Activated naive CD4-positive, alpha-beta T cell (primary cell): Measurements from ENCODE around the gene NECTIN2.
"Not testable (repeated sequence)": the region's sequence is repeated elsewhere in the genome, so short reads cannot be mapped to it uniquely, and the experiment has no call there.

Source experiments
- DNase-seq, 4 experiments: peaks; one replicate each; lab custom pipeline; 2025; lab: John Stamatoyannopoulos, UW

NECTIN2 gene

GRCh38 chr19:44908074-44908835, 62.2 kb downstream of the NECTIN2 start:
- DNase-seq = no peak

GRCh38 chr19:44908836-44909261, 62.8 kb downstream of the NECTIN2 start:
- no peak for DNase-seq

DNA sequence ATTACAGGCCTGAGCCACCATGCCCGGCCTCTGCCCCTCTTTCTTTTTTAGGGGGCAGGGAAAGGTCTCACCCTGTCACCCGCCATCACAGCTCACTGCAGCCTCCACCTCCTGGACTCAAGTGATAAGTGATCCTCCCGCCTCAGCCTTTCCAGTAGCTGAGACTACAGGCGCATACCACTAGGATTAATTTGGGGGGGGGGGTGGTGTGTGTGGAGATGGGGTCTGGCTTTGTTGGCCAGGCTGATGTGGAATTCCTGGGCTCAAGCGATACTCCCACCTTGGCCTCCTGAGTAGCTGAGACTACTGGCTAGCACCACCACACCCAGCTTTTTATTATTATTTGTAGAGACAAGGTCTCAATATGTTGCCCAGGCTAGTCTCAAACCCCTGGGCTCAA, 63.7 kb downstream of the NECTIN2 start:
- DNase-seq = no peak

DNA sequence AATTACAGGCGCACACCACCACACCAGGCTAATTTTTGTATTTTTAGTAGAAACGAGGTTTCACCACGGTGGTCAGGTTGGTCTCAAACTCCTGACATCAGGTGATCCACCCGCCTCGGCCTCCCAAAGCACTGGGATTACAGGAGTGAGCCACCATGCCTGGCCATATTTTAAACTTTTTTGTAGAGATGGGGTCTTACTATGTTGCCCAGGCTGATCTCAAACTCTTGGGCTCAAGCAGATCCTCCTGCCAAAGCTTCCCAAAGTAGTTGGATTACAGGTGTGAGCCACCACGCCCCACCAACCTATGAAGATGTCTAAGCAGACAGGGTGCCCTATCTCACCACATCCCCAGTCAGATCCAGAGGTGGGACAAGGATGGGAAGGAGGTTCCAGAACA, 65.8 kb downstream of the NECTIN2 start:
- DNase-seq = not testable (repeated sequence)

DNA sequence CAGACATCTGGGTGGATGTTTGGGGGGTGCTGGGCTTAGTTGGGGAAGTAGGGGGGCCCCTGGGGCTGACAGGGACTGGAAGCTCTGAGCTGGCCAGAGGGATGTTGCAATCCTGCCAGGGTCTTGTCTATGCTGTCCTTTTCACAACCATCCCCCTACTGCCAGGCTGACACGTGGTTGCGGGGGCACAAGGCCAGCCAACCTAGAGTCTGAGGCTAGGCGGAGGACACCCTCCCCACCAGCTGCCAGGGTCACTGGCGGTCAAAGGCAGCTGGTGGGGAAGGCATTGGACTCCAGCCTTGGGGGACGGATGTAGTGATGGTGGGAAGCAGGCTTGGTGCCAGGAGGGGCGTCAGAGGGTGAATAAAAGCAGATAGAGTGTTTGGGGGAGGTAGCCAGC, 66.8 kb downstream of the NECTIN2 start:
- no peak for DNase-seq

DNA sequence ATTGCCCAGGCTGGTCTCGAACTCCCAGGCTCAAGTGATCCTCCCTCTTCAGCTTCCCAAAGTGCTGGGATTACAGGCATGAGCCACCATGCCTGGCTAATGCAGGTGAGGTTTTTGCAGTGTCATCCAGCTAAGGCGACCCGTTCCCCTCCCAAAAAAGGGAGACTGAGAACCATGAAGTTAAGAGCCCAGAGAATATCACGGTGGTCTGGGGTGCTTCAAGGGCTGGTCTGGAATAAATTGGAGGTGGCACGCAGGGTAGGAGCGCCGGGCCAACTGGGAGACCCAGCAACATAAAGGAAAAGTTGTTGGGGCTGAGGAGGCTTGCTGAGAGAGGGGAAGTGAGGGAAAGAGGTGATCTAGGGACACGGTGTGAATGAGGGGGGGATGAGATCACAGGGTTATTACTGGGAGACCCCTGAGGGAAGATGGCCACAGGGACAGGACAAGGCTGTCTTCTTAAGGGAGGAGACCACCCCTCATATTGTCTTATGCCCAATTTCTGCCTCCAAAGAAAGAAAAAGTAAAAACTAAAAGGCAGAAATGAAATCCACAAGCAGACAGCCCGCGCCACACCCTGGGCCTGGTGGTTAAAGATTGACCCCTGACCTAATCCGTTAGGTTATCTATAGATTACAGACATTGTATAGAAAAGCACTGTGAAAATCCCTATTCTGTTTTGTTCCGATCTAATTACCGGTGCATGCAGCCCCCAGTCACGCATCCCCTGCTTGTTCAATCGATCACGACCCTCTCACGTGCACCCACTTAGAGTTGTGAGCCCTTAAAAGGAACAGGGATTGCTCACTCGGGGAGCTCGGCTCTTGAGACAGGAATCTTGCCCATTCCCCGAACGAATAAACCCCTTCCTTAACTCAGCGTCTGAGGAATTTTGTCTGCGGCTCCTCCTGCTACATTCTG, 67.7 kb downstream of the NECTIN2 start:
- DNase-seq = not testable (repeated sequence)

GRCh38 chr19:44914433-44915206, 68.5 kb downstream of the NECTIN2 start, which contains the start of gene APOC1:
Gene APOC1 (plus strand): TSS chr19:44914608. CDS start chr19:44914892, 284 bp downstream.
- DNase-seq = peak in 3 of 4 experiments; percentile 39 to 60 (median 45)

DNA sequence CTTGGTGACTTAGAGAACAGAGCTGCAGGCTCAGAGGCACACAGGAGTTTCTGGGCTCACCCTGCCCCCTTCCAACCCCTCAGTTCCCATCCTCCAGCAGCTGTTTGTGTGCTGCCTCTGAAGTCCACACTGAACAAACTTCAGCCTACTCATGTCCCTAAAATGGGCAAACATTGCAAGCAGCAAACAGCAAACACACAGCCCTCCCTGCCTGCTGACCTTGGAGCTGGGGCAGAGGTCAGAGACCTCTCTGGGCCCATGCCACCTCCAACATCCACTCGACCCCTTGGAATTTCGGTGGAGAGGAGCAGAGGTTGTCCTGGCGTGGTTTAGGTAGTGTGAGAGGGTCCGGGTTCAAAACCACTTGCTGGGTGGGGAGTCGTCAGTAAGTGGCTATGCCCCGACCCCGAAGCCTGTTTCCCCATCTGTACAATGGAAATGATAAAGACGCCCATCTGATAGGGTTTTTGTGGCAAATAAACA, 78.2 kb downstream of the NECTIN2 start:
- DNase-seq = no peak

DNA sequence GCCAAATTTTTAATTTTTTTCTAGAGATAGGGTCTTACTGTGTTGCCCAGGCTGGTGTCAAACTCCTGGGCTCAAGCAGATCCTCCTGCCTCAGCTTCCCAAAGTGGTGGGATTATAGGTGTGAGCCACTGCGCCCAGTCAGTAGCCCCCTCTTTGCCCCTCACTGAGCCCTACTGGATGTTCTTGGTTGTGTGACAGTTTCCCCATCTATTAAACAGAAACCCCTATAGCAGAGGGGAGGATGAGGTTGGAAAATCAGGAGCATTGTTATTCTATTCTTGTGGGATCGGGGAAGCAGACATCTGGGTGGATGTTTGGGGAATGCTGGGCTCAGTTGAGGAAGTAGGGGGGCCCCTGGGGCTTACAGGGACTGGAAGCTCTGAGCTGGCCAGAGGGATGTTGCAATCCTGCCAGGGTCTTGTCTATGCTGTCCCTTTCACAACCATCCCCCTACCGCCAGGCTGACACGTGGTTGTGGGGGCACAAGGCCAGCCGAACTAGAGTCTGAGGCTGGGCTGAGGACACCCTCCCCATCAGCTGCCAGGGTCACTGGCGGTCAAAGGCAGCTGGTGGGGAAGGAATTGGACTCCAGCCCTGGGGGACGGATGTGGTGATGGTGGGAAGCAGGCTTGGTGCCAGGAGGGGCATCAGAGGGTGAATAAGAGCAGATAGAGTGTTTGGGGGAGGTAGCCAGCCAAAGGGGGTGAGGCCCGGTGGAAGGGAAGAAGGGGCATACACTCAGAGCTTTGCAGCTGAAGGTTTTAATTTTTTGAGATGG, 79.2 kb downstream of the NECTIN2 start:
- DNase-seq = no peak

DNA sequence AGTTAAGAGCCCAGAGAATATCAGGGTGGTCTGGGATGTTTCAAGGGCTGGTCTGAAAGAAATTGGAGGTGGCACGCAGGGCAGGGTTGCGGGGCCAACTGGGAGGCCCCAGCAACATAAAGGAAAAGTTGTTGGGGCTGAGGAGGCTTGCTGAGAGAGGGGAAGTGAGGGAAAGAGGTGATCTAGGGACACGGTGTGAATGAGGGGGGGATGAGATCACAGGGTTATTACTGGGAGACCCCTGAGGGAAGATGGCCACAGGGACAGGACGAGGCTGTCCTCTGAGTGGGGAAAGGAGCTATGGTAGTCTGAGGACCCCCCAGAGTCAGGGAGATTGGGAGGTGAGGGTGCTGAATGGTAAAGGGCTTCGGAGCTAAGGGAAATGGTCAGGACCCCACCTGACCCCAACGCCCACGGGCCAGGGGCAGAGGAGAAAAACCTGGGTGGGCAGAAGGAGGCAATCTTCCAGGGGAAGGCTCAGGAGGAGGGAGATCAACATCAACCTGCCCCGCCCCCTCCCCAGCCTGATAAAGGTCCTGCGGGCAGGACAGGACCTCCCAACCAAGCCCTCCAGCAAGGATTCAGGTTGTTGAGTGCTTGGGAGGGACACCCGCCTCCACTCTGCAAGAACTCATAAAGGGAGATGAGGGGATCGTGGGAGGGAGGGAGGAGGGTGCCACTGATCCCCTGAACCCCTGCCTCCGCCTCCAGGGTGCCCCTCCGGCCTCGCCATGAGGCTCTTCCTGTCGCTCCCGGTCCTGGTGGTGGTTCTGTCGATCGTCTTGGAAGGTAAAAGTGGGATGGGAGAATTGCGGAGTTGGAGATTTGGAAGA, 80.4 kb downstream of the NECTIN2 start:
- not testable (repeated sequence) for DNase-seq

DNA sequence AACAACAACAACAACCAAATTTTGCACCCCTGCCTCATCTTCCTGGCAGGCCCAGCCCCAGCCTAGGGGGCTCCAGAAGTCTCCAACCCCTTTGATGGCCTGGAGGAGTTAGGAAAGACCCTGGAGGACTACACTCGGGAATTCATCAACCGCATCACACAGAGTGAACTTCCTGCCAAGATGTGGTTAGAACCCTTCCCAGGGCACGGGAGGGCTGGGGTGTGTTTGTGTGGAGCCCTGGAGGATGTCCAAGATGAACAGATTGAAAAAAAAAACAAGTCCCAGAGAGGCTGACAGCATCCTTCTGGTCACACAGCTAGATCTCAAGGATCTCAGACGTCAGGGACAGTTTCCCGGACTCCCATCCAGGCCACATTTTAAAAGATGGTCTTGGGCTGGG, 81.6 kb downstream of the NECTIN2 start:
- DNase-seq = no peak

DNA sequence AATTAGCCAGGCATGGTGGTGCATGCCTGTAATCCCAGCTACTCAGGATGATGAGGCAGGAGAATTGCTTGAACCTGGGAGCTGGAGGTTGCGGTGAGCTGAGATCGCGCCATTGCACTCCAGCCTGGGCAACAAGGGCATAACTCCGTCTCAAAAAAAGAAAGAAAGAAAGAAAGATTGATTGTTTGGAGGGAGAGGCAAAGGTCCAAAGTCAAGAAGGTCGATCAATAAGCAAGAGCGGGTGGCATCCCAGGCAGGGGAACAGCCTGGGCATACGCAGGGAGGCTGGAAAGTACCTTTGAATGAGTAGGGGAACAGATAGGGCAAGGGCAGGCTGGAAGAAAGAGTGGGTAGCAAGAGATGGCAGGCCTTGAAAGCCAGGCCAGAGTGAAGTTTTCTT, 84.0 kb downstream of the NECTIN2 start:
- DNase-seq = no peak

GRCh38 chr19:44931541-44931940, 85.4 kb downstream of the NECTIN2 start:
- no peak for DNase-seq
